HCT116 (cell line): ENCODE data around the gene FBXL19. TPM values are rescaled to one million over a fixed set of nuclear protein-coding genes. Genes with fewer than 3 reads are reported as not detected.

Source experiments
- ATAC-seq: fragments of 200-7000 bp; cut with Tn5 transposase; 2 replicates; pipeline ENCODE4 v1.9.1; 2020; ENCODE audit warnings: mild to moderate bottlenecking, moderate library complexity
- Bru-seq: library from RNA; stranded (reverse); fragments of 400-500 nt; gene quantifications from one replicate; lab custom pipeline; 2021; lab: Mats Ljungman, UMichigan
- BruChase-seq, 2 experiments: library from RNA; stranded (reverse); fragments of 400-500 nt; gene quantifications; one replicate each; lab custom pipeline; 2021; lab: Mats Ljungman, UMichigan
- BruUV-seq: library from RNA; stranded (reverse); fragments of 400-500 nt; replicated peaks from 2 replicates; lab custom pipeline; 2021; lab: Mats Ljungman, UMichigan
- CTCF ChIA-PET: fragments of 300-600 bp; sonication (Branson Sonifier 250); formaldehyde crosslinking; loops from one replicate; lab custom pipeline; 2021; ENCODE audit warnings: antibody characterized with exemption; lab: Charles Lee
- POLR2A ChIA-PET: fragments of 300-600, 350-600 bp; sonication (Branson Sonifier 250); formaldehyde crosslinking; loops from one replicate; lab custom pipeline; 2021; ENCODE audit warnings: antibody characterized with exemption; lab: Charles Lee
- RAD21 ChIA-PET, 2 experiments: fragments of 300-600 bp; sonication (Branson Sonifier 250); formaldehyde crosslinking; loops; one replicate each; lab custom pipeline; 2023; ENCODE audit warnings: low total read pairs in 2 of 2; ENCODE audit not compliant: uncharacterized antibody in 2 of 2, unreplicated experiment in 2 of 2, low non-redundant PET in 1 of 2; lab: Charles Lee
- DNase-seq: peaks from one replicate; pipeline ENCODE4 v3.0.0-alpha.2; 2010; ENCODE audit warnings: low read depth, low spot score
- H2AFZ ChIP-seq: fragments of 200-600 bp; shearing (Covaris generic), sonication (generic); 2 replicates; pipeline ENCODE4 v1.6.1; 2017; ENCODE audit warnings: low read depth, mixed run types, mixed read lengths, antibody characterized with exemption, low read length; ENCODE audit not compliant: poor library complexity, severe bottlenecking
- H3K27ac ChIP-seq: 2 replicates; pipeline ENCODE4 v1.5.1; 2012; ENCODE audit warnings: low read depth, low read length
- H3K27me3 ChIP-seq: fragments of 200-600 bp; sonication (generic); 2 replicates; pipeline ENCODE4 v1.6.1; 2016; ENCODE audit warnings: mixed run types, low read length, mixed read lengths; ENCODE audit not compliant: insufficient read depth
- H3K36me3 ChIP-seq, 2 experiments: fragments of 200-500 bp in 1 of 2; fragments of 200-600 bp in 1 of 2; sonication (Bioruptor generic) in 1 of 2; sonication (generic) in 1 of 2; 2 replicates each; pipeline versions ENCODE4 v1.5.1 to v1.6.1; 2014 to 2016; ENCODE audit warnings: low read length in 2 of 2, inconsistent platforms in 1 of 2, mixed read lengths in 1 of 2, mixed run types in 1 of 2; ENCODE audit not compliant: insufficient read depth in 2 of 2, control insufficient read depth in 1 of 2
- H3K4me1 ChIP-seq, 2 experiments: fragments of 200-600 bp in 1 of 2; sonication (generic) in 1 of 2; 2 replicates each; pipeline versions ENCODE4 v1.5.1 to v1.6.1; 2012 to 2017; ENCODE audit warnings: low read length in 2 of 2, inconsistent platforms in 1 of 2, mild to moderate bottlenecking in 1 of 2, mixed read lengths in 1 of 2, mixed run types in 1 of 2, moderate library complexity in 1 of 2; ENCODE audit not compliant: insufficient read depth in 2 of 2, control insufficient read depth in 1 of 2
- H3K4me2 ChIP-seq: fragments of 200-600 bp; sonication (generic); 2 replicates; pipeline ENCODE4 v1.6.1; 2017; ENCODE audit warnings: mixed run types, low read length, mixed read lengths
- H3K4me3 ChIP-seq, 2 experiments: fragments of 200-600 bp in 1 of 2; sonication (generic) in 1 of 2; replicated peaks in 1 of 2; 2 replicates each; pipeline ENCODE4 v1.5.1; 2011 to 2016; ENCODE audit warnings: low read length in 2 of 2, control low read depth in 1 of 2, low read depth in 1 of 2, mild to moderate bottlenecking in 1 of 2, mixed read lengths in 1 of 2, mixed run types in 1 of 2
- H3K79me2 ChIP-seq: fragments of 200-600 bp; sonication (generic); 2 replicates; pipeline ENCODE4 v1.6.1; 2017; ENCODE audit warnings: mild to moderate bottlenecking, mixed run types, low read length, moderate library complexity, mixed read lengths; ENCODE audit not compliant: insufficient read depth
- H3K9ac ChIP-seq: fragments of 200-600 bp; sonication (generic); 2 replicates; pipeline ENCODE4 v1.6.1; 2016; ENCODE audit warnings: low read length, mixed read lengths
- H3K9me2 ChIP-seq: fragments of 200-600 bp; sonication (generic), shearing (Covaris generic); 2 replicates; pipeline ENCODE4 v1.6.1; 2017; ENCODE audit warnings: mixed run types, mild to moderate bottlenecking, moderate library complexity; ENCODE audit not compliant: insufficient read depth
- H3K9me3 ChIP-seq, 2 experiments: fragments of 200-500 bp in 1 of 2; fragments of 200-600 bp in 1 of 2; sonication (Bioruptor generic) in 1 of 2; sonication (generic) in 1 of 2; 2 replicates each; pipeline ENCODE4 v1.6.1; 2014 to 2017; ENCODE audit warnings: low read length in 2 of 2, mixed read lengths in 2 of 2, inconsistent platforms in 1 of 2, low read depth in 1 of 2, mild to moderate bottlenecking in 1 of 2, mixed run types in 1 of 2, moderate library complexity in 1 of 2; ENCODE audit not compliant: control insufficient read depth in 1 of 2, insufficient read depth in 1 of 2
- H4K20me1 ChIP-seq: fragments of 200-600 bp; sonication (generic), shearing (Covaris generic); 2 replicates; pipeline ENCODE4 v1.6.1; 2017; ENCODE audit warnings: mixed run types, mild to moderate bottlenecking, moderate library complexity; ENCODE audit not compliant: insufficient read depth
- POLR2A ChIP-seq: IDR thresholded peaks from 2 replicates; pipeline ENCODE4 v1.7.0; 2011; ENCODE audit warnings: borderline replicate concordance; ENCODE audit not compliant: insufficient read depth, insufficient read length; ENCODE audit errors: extremely low read depth
- POLR2AphosphoS5 ChIP-seq: IDR thresholded peaks from 2 replicates; pipeline ENCODE4 v1.6.1; 2011; ENCODE audit warnings: mild to moderate bottlenecking, low read depth, low read length, moderate library complexity
- intact Hi-C: fragments of 100-400 bp; cut with micrococcal nuclease; formaldehyde crosslinking; loops from 2 replicates; pipeline ENCODE4 v1.10.0; 2022
- long read RNA-seq: library from polyadenylated mRNA; unstranded; transcript quantifications from one replicate; pipeline ENCODE4 v2.0.0, GENCODE V29; 2021; ENCODE audit not compliant: unreplicated experiment
- polyA plus RNA-seq: library from polyadenylated mRNA; unstranded; fragments of >200 nt; gene quantifications from 2 replicates; pipeline ENCODE4 v1.2.1, GENCODE V29; 2012; ENCODE audit warnings: missing spikeins
- total RNA-seq: library from RNA; stranded (reverse); gene quantifications from one replicate; pipeline ENCODE4 v1.2.1, GENCODE V29; 2021; ENCODE audit not compliant: unreplicated experiment
- TF ChIP-seq, protein P1 (sequence below), 3 experiments: fragments of 200-600 bp in 1 of 3; sonication (generic) in 1 of 3; IDR thresholded peaks in 2 of 3; conservative IDR thresholded peaks in 1 of 3; 2 replicates each; pipeline ENCODE4 v1.5.1; 2012 to 2017; ENCODE audit warnings: low read depth in 2 of 3, low read length in 2 of 3, antibody characterized with exemption in 1 of 3, borderline replicate concordance in 1 of 3, control low read depth in 1 of 3, mild to moderate bottlenecking in 1 of 3, mixed read lengths in 1 of 3, mixed run types in 1 of 3, moderate library complexity in 1 of 3; ENCODE audit not compliant: insufficient read depth in 1 of 3

FBXL19 gene, protein sequence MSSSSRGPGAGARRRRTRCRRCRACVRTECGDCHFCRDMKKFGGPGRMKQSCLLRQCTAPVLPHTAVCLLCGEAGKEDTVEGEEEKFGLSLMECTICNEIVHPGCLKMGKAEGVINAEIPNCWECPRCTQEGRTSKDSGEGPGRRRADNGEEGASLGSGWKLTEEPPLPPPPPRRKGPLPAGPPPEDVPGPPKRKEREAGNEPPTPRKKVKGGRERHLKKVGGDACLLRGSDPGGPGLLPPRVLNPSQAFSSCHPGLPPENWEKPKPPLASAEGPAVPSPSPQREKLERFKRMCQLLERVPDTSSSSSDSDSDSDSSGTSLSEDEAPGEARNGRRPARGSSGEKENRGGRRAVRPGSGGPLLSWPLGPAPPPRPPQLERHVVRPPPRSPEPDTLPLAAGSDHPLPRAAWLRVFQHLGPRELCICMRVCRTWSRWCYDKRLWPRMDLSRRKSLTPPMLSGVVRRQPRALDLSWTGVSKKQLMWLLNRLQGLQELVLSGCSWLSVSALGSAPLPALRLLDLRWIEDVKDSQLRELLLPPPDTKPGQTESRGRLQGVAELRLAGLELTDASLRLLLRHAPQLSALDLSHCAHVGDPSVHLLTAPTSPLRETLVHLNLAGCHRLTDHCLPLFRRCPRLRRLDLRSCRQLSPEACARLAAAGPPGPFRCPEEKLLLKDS
- 45.2 TPM for total RNA-seq
- 25.3 and 26.6 TPM in 2 replicates for polyA plus RNA-seq
- percentile 60 among the genes with signal in this experiment for Bru-seq, nascent RNA
- percentile 76 among the genes with signal in this experiment for BruChase-seq, experiment 1, labeled RNA remaining after a 6-hour chase
- BruChase-seq, experiment 2, labeled RNA remaining after a 2-hour chase, result percentile 74 among the genes with signal in this experiment
- long read RNA-seq, partial matches to known transcripts, result 2 of 31 reads
- long read RNA-seq, other reads (novel, unspliced or antisense), result 29 of 31 reads

DNA sequence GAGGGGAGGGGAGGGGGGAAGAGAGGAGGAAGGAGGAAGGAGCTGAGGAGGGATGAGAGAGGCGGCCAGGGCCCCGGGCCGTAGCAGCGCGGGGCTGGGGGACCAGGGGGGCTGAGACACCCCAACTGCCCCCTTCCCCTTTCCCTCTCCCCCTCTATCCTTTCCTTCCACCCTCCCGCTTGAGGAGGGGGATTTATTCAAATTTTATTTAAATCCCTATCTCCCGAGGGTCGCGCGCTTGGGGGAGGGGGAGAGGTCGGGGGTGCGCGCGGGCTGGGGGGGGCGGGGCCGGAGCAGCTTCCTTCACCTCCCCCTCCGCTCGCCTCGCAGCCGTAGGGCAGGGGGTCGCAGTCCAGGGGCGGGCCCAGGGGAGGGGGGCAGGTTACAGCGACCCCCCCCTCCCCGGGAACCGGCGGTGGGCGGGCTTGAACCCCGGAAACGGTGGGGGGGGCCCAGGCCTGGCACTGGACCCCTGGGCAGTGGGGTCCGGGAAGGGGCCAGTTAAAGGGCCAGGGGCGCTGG lies at the start of gene FBXL19:
TSS of gene FBXL19 (plus strand) at position 19 of the 522 bp plus-strand sequence. CDS start 2,183 bp downstream, outside the sequence.
- H3K4me1 ChIP-seq, result peaks cover 11 to 25% of the 10 kb centered on the region in 2 experiments; a peak in 3 of 4 replicates
- peak within 1 kb of the TSS; percentile 62 to 97 for H3K4me3 ChIP-seq
- TF ChIP-seq POLR2AphosphoS5 (peak; percentile 65), POLR2A (peak; percentile 2)
- TF ChIP-seq, protein P1, sequence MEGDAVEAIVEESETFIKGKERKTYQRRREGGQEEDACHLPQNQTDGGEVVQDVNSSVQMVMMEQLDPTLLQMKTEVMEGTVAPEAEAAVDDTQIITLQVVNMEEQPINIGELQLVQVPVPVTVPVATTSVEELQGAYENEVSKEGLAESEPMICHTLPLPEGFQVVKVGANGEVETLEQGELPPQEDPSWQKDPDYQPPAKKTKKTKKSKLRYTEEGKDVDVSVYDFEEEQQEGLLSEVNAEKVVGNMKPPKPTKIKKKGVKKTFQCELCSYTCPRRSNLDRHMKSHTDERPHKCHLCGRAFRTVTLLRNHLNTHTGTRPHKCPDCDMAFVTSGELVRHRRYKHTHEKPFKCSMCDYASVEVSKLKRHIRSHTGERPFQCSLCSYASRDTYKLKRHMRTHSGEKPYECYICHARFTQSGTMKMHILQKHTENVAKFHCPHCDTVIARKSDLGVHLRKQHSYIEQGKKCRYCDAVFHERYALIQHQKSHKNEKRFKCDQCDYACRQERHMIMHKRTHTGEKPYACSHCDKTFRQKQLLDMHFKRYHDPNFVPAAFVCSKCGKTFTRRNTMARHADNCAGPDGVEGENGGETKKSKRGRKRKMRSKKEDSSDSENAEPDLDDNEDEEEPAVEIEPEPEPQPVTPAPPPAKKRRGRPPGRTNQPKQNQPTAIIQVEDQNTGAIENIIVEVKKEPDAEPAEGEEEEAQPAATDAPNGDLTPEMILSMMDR (IDR thresholded peaks at IDR 0.05 in 2 of 3, conservative IDR thresholded peaks at IDR 0.05 in 1 of 3; ENCODE audit: borderline replicate concordance in 1 of 3, insufficient read depth in 1 of 3, low read depth in 2 of 3, low read length in 2 of 3), result no peak
- no peak within 1 kb of the TSS for H2AFZ ChIP-seq
- peaks cover 0 to 5% of the 10 kb centered on the region in 2 experiments; a peak in 1 of 4 replicates for H3K36me3 ChIP-seq
- ATAC-seq (no peak), DNase-seq (no peak)
- ChIA-PET CTCF (interaction anchor here (1.0 kb wide), 1 partner anchor 18 kb away, joined by 6 read pairs; no protein-coding TSS in a partner anchor), RAD21 (interaction anchor here in 1 of 2 experiments (0.6 kb wide), 1 partner anchor 80 kb away, joined by 4 read pairs; no protein-coding TSS in a partner anchor), POLR2A (interaction anchor here (0.6 to 1.0 kb wide), 2 partner anchors 28 to 289 kb away, joined by 3 to 6 read pairs; partner anchors contain the start of gene CTF1)
- BruUV-seq, result no TSS peak
- no peaks in the 10 kb centered on the region for H3K27me3 ChIP-seq
- H3K9ac ChIP-seq, result peak within 1 kb of the TSS; percentile 67
- peaks cover 10% of the 10 kb centered on the region; the same call in 1 of the 2 replicates for H3K79me2 ChIP-seq
- no peaks in the 10 kb centered on the region for H4K20me1 ChIP-seq
- H3K27ac ChIP-seq, result peak within 1 kb of the TSS; percentile 92
- H3K9me2 ChIP-seq, result no peaks in the 10 kb centered on the region
- H3K4me2 ChIP-seq, result peak within 1 kb of the TSS; percentile 95
- intact Hi-C loops, result loop anchor here (2.0 to 5.0 kb wide), 5 partner anchors 27 to 476 kb away; partner anchors contain the start of genes CTF1, PRR14, SEPHS2 and ZNF629
- H3K9me3 ChIP-seq, result no peaks in the 10 kb centered on the region
